H1 (cell line): ENCODE measurements around the gene LAMA4. TPM values are rescaled to one million over a fixed set of nuclear protein-coding genes. Genes with fewer than 3 reads are reported as not detected.

Experiments
- RXRA ChIP-seq: IDR thresholded peaks from 2 replicates; pipeline ENCODE4 v1.6.1; 2011; ENCODE audit warnings: low read depth, mild to moderate bottlenecking, low read length, moderate library complexity; ENCODE audit not compliant: insufficient read depth
- polyA plus RNA-seq, 7 experiments: library from polyadenylated mRNA; depleted of rRNA in 3 of 7; stranded (reverse) in 5 of 7; unstranded in 2 of 7; fragments of >200 nt in 5 of 7; fragments of 200-250 nt in 2 of 7; gene quantifications; 1 replicate in 5 of 7; 2 replicates in 1 of 7; 4 replicates in 1 of 7; pipeline versions ENCODE4 v1.2.1 to v1.2.3, GENCODE V29; 2011 to 2013; ENCODE audit warnings: missing spikeins in 2 of 7, mixed read lengths in 2 of 7
- total RNA-seq: library from RNA; stranded (reverse); fragmentation: NEBNext Ultra II Directional; extraction: Animal tissue kit (Norgen Biotek cat#: 25700); gene quantifications from 2 replicates; pipeline ENCODE4 v1.2.1, GENCODE V29; 2021
- TF ChIP-seq, protein P1 (sequence below): IDR thresholded peaks from 2 replicates; pipeline ENCODE4 v1.6.1; 2012; ENCODE audit warnings: low read length, inconsistent platforms

The LAMA4 gene
- total and polyA plus RNA-seq, 2 of the 8 experiments (the other 6 are each of a cell fraction or from before 2014, with no cell fraction given) = 0.95 to 1.5 TPM

DNA sequence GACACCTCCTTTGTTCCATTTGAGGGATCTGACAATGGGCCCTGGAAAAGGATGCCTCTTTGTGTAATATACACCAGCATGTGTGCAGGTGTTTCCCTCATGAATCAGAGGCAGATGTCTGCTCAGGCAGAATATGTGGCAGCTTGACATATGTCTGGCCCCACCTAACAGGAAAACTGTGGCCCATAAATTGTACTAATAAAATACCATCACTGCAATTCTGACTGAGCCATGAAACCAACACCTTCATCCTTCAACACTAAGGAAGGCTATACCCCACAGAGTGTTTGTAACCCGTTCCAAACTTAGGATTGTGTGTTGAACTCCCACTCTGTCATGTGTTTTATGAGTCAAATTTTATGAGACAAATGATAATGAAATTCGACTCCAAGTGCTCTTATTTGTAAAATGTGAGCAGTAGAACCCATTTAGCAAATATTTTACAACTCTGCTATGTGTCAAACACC is 22.7 kb downstream of the LAMA4 start (continued):
- TF ChIP-seq, protein P1, sequence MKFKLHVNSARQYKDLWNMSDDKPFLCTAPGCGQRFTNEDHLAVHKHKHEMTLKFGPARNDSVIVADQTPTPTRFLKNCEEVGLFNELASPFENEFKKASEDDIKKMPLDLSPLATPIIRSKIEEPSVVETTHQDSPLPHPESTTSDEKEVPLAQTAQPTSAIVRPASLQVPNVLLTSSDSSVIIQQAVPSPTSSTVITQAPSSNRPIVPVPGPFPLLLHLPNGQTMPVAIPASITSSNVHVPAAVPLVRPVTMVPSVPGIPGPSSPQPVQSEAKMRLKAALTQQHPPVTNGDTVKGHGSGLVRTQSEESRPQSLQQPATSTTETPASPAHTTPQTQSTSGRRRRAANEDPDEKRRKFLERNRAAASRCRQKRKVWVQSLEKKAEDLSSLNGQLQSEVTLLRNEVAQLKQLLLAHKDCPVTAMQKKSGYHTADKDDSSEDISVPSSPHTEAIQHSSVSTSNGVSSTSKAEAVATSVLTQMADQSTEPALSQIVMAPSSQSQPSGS = no peak
- TF ChIP-seq RXRA = no peak
